PC-3 (cell line): ENCODE measurements around the gene DCDC2. TPM values are rescaled to one million over a fixed set of nuclear protein-coding genes. Genes with fewer than 3 reads are reported as not detected.

Experiments used
- ATAC-seq: fragments of 200-7000 bp; cut with Tn5 transposase; 2 replicates; pipeline ENCODE4 v1.9.1; 2020; ENCODE audit warnings: mild to moderate bottlenecking, moderate library complexity
- BruUV-seq: library from RNA; stranded (reverse); fragments of 400-500 nt; replicated peaks from 2 replicates; lab custom pipeline; 2021; lab: Mats Ljungman, UMichigan
- CTCF ChIA-PET: fragments of 300-600 bp; sonication (Branson Sonifier 250); formaldehyde crosslinking; loops from one replicate; lab custom pipeline; 2022; ENCODE audit warnings: antibody characterized with exemption; lab: Charles Lee
- POLR2A ChIA-PET: fragments of 300-600 bp; sonication (Branson Sonifier 250); formaldehyde crosslinking; loops from one replicate; lab custom pipeline; 2022; ENCODE audit warnings: antibody characterized with exemption; ENCODE audit not compliant: unreplicated experiment; lab: Charles Lee
- DNase-seq: peaks from one replicate; pipeline ENCODE4 v3.0.0-alpha.2; 2015
- H2AFZ ChIP-seq: fragments of 300-600 bp; sonication (generic); 2 replicates; pipeline ENCODE4 v1.6.0; 2016; ENCODE audit warnings: antibody characterized with exemption, low read length
- H3F3A ChIP-seq: fragments of 300-600 bp; sonication (generic); one replicate; pipeline ENCODE4 v1.6.0; 2017; ENCODE audit warnings: antibody characterized with exemption, low read length, control low read depth, mild to moderate bottlenecking; ENCODE audit not compliant: unreplicated experiment
- H3K27ac ChIP-seq: fragments of 300-600 bp; sonication (generic); 2 replicates; pipeline ENCODE4 v1.5.1; 2016; ENCODE audit warnings: mild to moderate bottlenecking, low read length
- H3K27me3 ChIP-seq: fragments of 300-600 bp; sonication (generic); 2 replicates; pipeline ENCODE4 v1.6.1; 2016; ENCODE audit warnings: low read length, mixed read lengths
- H3K36me3 ChIP-seq: fragments of 300-600 bp; sonication (generic); 2 replicates; pipeline ENCODE4 v1.6.1; 2016; ENCODE audit warnings: low read depth, mixed run types, low read length, mixed read lengths
- H3K4me1 ChIP-seq: fragments of 300-600 bp; sonication (generic); 2 replicates; pipeline ENCODE4 v1.5.1; 2016; ENCODE audit warnings: low read length; ENCODE audit not compliant: insufficient read depth
- H3K4me2 ChIP-seq: fragments of 300-600 bp; sonication (generic); 2 replicates; pipeline ENCODE4 v1.6.0; 2016; ENCODE audit warnings: low read length
- H3K4me3 ChIP-seq: fragments of 300-600 bp; sonication (generic); 2 replicates; pipeline ENCODE4 v1.5.1; 2016; ENCODE audit warnings: mild to moderate bottlenecking, low read length, mixed read lengths
- H3K79me2 ChIP-seq: fragments of 300-600 bp; sonication (generic); 2 replicates; pipeline ENCODE4 v1.6.1; 2017; ENCODE audit warnings: low read length, mixed read lengths
- H3K9ac ChIP-seq: fragments of 300-600 bp; sonication (generic); 2 replicates; pipeline ENCODE4 v1.6.0; 2016; ENCODE audit warnings: mild to moderate bottlenecking, low read length
- H3K9me2 ChIP-seq: fragments of 300-600 bp; sonication (generic); replicated peaks from 2 replicates; pipeline ENCODE4 v1.6.1; 2016; ENCODE audit warnings: mixed run types, low read length, mixed read lengths
- H3K9me3 ChIP-seq: fragments of 300-600 bp; sonication (generic); 2 replicates; pipeline ENCODE4 v1.6.1; 2016; ENCODE audit warnings: low read length, mixed read lengths
- H4K20me1 ChIP-seq: fragments of 300-600 bp; sonication (generic); 2 replicates; pipeline ENCODE4 v1.6.1; 2016; ENCODE audit warnings: low read length, mixed read lengths
- EZH2 ChIP-seq: fragments of 300-600 bp; sonication (generic); IDR thresholded peaks from one replicate; pipeline ENCODE4 v1.6.1; 2017; ENCODE audit warnings: antibody characterized with exemption, mild to moderate bottlenecking, low read length; ENCODE audit not compliant: unreplicated experiment
- EZH2phosphoT487 ChIP-seq: fragments of 300-600 bp; sonication (generic); IDR thresholded peaks from 2 replicates; pipeline ENCODE4 v1.6.1; 2018; ENCODE audit warnings: mild to moderate bottlenecking, antibody characterized with exemption, low read length, borderline replicate concordance
- intact Hi-C: fragments of 100-400 bp; cut with micrococcal nuclease; formaldehyde crosslinking; loops from 2 replicates; pipeline ENCODE4 v1.9.0; 2023
- total RNA-seq: library from RNA; depleted of rRNA; stranded (reverse); fragments of >200 nt; gene quantifications from 2 replicates; pipeline ENCODE4 v1.2.3, GENCODE V29; 2014
- TF ChIP-seq, protein P1 (sequence below): fragments of 300-600 bp; sonication (generic); conservative IDR thresholded peaks from 2 replicates; pipeline ENCODE4 v1.5.1; 2017; ENCODE audit warnings: antibody characterized with exemption, low read depth, mild to moderate bottlenecking, low read length

The DCDC2 gene
- total RNA-seq, 1 experiment from 2014 or later, result 0.11 TPM

- Histone ChIP-seq H3K4me1 (no peaks in the 10 kb centered on the region), H3K9ac (no peak overlapping the region), H3K27me3 (no peaks in the 10 kb centered on the region), H3K36me3 (no peaks in the 10 kb centered on the region), H3K4me3 (no peak overlapping the region), H3K27ac (no peak overlapping the region), H3F3A (no peaks in the 10 kb centered on the region), H3K79me2 (no peaks in the 10 kb centered on the region), H2AFZ (no peak overlapping the region), H3K9me3 (no peaks in the 10 kb centered on the region), H3K4me2 (no peak overlapping the region), H3K9me2 (no peaks in the 10 kb centered on the region), H4K20me1 (no peaks in the 10 kb centered on the region)
- DNase-seq, result no peak
- intact Hi-C loops, result no loop called here
- CTCF ChIA-PET, result no interaction called here
- no peak for ATAC-seq
- POLR2A ChIA-PET, result no interaction called here
- TF ChIP-seq, protein P1, sequence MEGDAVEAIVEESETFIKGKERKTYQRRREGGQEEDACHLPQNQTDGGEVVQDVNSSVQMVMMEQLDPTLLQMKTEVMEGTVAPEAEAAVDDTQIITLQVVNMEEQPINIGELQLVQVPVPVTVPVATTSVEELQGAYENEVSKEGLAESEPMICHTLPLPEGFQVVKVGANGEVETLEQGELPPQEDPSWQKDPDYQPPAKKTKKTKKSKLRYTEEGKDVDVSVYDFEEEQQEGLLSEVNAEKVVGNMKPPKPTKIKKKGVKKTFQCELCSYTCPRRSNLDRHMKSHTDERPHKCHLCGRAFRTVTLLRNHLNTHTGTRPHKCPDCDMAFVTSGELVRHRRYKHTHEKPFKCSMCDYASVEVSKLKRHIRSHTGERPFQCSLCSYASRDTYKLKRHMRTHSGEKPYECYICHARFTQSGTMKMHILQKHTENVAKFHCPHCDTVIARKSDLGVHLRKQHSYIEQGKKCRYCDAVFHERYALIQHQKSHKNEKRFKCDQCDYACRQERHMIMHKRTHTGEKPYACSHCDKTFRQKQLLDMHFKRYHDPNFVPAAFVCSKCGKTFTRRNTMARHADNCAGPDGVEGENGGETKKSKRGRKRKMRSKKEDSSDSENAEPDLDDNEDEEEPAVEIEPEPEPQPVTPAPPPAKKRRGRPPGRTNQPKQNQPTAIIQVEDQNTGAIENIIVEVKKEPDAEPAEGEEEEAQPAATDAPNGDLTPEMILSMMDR, result no peak
- no peak for TF ChIP-seq EZH2phosphoT487
- TF ChIP-seq EZH2, result no peak
- BruUV-seq, result no TSS peak
These were observed 5.4 kb downstream of the DCDC2 start for GRCh38 chr6:24352434-24352833.

DNA sequence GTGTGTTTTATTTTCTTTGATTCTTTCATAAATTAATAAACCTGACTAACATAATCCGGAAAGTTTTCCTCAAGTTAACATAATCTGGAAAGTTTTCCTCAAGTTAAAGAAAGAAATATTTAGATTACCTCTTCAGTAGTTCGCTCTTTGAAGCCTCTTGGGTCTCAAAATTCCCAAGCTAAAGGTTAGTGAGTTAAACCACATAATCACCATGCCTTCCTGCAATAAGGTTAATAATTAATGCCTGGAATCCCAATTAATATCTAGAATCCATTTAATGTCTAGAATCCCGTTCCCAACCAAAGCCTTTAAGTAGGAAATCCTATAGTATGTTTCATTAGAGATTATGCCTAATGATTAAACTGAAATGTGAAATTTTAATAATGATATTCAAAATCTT, 12.9 kb downstream of the DCDC2 start:
- Histone ChIP-seq H3K79me2 (no peaks in the 10 kb centered on the region), H3K36me3 (no peaks in the 10 kb centered on the region), H3K4me2 (no peak overlapping the region), H3K4me1 (peaks cover 17% of the 10 kb centered on the region), H3K9me3 (no peaks in the 10 kb centered on the region), H3K27ac (no peak overlapping the region), H3K9ac (no peak overlapping the region), H2AFZ (no peak overlapping the region), H3F3A (no peaks in the 10 kb centered on the region), H4K20me1 (no peaks in the 10 kb centered on the region), H3K27me3 (no peaks in the 10 kb centered on the region), H3K9me2 (no peaks in the 10 kb centered on the region), H3K4me3 (no peak overlapping the region)
- no TSS peak for BruUV-seq
- no peak for ATAC-seq
- POLR2A ChIA-PET, result no interaction called here
- CTCF ChIA-PET, result no interaction called here
- intact Hi-C loops, result no loop called here
- DNase-seq, result no peak
- TF ChIP-seq EZH2phosphoT487, result no peak
- TF ChIP-seq, protein P1, result no peak
- no peak for TF ChIP-seq EZH2

- no peaks in the 10 kb centered on the region for H3K79me2 ChIP-seq
- peaks cover 17% of the 10 kb centered on the region for H3K4me1 ChIP-seq
- H3K4me3 ChIP-seq, result no peak overlapping the region
- no peaks in the 10 kb centered on the region for H3F3A ChIP-seq
- CTCF ChIA-PET, result interaction anchor here (1.1 kb wide), 1 partner anchor 58 kb away, joined by 4 read pairs; no protein-coding TSS in a partner anchor
- 0 out of 2 replicates have a peak overlapping the region, but pooled peaks have one; percentile 13 for H3K4me2 ChIP-seq
- H3K9me2 ChIP-seq, result no peaks in the 10 kb centered on the region
- H3K27ac ChIP-seq, result peak overlapping the region; percentile 27
- no peaks in the 10 kb centered on the region for H3K36me3 ChIP-seq
- no peaks in the 10 kb centered on the region for H3K27me3 ChIP-seq
- H3K9me3 ChIP-seq, result 0 out of 2 replicates have a peak, but pooled peaks cover 4% of the 10 kb centered on the region
- DNase-seq (peak; percentile 69), ATAC-seq (peak; percentile 97)
- peak overlapping the region; percentile 54 for H2AFZ ChIP-seq
- TF ChIP-seq, protein P1, result no peak
- TF ChIP-seq EZH2phosphoT487 (no peak), EZH2 (no peak)
- intact Hi-C loops, result no loop called here
- H3K9ac ChIP-seq, result no peak overlapping the region
- no peaks in the 10 kb centered on the region for H4K20me1 ChIP-seq
- POLR2A ChIA-PET, result no interaction called here
- no TSS peak for BruUV-seq
These were observed 16.6 kb downstream of the DCDC2 start for GRCh38 chr6:24340998-24341938.
